ENCODE data around the gene BCAP31.

- TF ChIP-seq CTCF (IDR thresholded peaks at IDR 0.05) (no peak), POLR2A (IDR thresholded peaks at IDR 0.05) (no peak)
These were observed 47.5 kb upstream of the BCAP31 start for GRCh38 chrX:153771415-153772315.

Measured in adrenal gland (tissue), 5 donors.